DOHH2 (cell line): ENCODE results near the gene BABAM2.

Source experiments
- H3F3A ChIP-seq: fragments of 200-600 bp; sonication (generic), shearing (Covaris generic); 2 replicates; pipeline ENCODE4 v1.6.0; 2016; ENCODE audit warnings: antibody characterized with exemption, mild to moderate bottlenecking; ENCODE audit not compliant: control insufficient read depth, insufficient read depth
- H3K27ac ChIP-seq: fragments of 200-600 bp; sonication (generic); 2 replicates; pipeline ENCODE4 v1.5.1; 2014; ENCODE audit warnings: low read depth, mild to moderate bottlenecking, low read length, moderate library complexity
- H3K27me3 ChIP-seq: fragments of 200-600 bp; sonication (generic); 2 replicates; pipeline ENCODE4 v1.6.1; 2014; ENCODE audit warnings: mild to moderate bottlenecking, low read length, mixed read lengths; ENCODE audit not compliant: control insufficient read depth
- H3K36me3 ChIP-seq: fragments of 200-600 bp; sonication (generic); 2 replicates; pipeline ENCODE4 v1.6.1; 2014; ENCODE audit warnings: mild to moderate bottlenecking, low read length, moderate library complexity, mixed read lengths; ENCODE audit not compliant: control insufficient read depth
- H3K4me1 ChIP-seq: fragments of 200-600 bp; sonication (generic); 2 replicates; pipeline ENCODE4 v1.6.1; 2014; ENCODE audit warnings: mild to moderate bottlenecking, low read length, mixed read lengths; ENCODE audit not compliant: control insufficient read depth
- H3K4me2 ChIP-seq: fragments of 200-600 bp; sonication (generic); 2 replicates; pipeline ENCODE4 v1.6.0; 2014; ENCODE audit warnings: mild to moderate bottlenecking, low read length, moderate library complexity
- H3K4me3 ChIP-seq: fragments of 200-600 bp; sonication (generic); 2 replicates; pipeline ENCODE4 v1.5.1; 2014; ENCODE audit warnings: mild to moderate bottlenecking, low read length, mixed read lengths
- H3K79me2 ChIP-seq: fragments of 200-600 bp; sonication (generic); 2 replicates; pipeline ENCODE4 v1.6.1; 2014; ENCODE audit warnings: mild to moderate bottlenecking, low read length, mixed read lengths; ENCODE audit not compliant: control insufficient read depth
- H3K9me2 ChIP-seq: fragments of 200-600 bp; sonication (generic); replicated peaks from 2 replicates; pipeline ENCODE4 v1.6.1; 2014; ENCODE audit warnings: mild to moderate bottlenecking, low read length, mixed read lengths; ENCODE audit not compliant: control insufficient read depth
- H3K9me3 ChIP-seq: fragments of 200-600 bp; sonication (generic); 2 replicates; pipeline ENCODE4 v1.6.1; 2014; ENCODE audit warnings: antibody characterized with exemption, low read length, mixed read lengths; ENCODE audit not compliant: control insufficient read depth, insufficient read depth
- H4K20me1 ChIP-seq: fragments of 200-600 bp; sonication (generic); 2 replicates; pipeline ENCODE4 v1.6.0; 2014; ENCODE audit warnings: low read depth, mild to moderate bottlenecking, antibody characterized with exemption, low read length, moderate library complexity; ENCODE audit not compliant: control insufficient read depth, insufficient read depth
- EZH2phosphoT487 ChIP-seq: fragments of 200-600 bp; sonication (generic); IDR thresholded peaks from 2 replicates; pipeline ENCODE4 v1.6.1; 2017; ENCODE audit warnings: borderline replicate concordance, mild to moderate bottlenecking, antibody characterized with exemption, low read length, moderate library complexity, mixed read lengths
- TF ChIP-seq, protein P1 (sequence below): fragments of 200-600 bp; sonication (generic); IDR thresholded peaks from one replicate; pipeline ENCODE4 v1.5.1; 2014; ENCODE audit warnings: antibody characterized with exemption, mild to moderate bottlenecking, low read depth, low read length; ENCODE audit not compliant: poor library complexity, severe bottlenecking

BABAM2 gene

DNA sequence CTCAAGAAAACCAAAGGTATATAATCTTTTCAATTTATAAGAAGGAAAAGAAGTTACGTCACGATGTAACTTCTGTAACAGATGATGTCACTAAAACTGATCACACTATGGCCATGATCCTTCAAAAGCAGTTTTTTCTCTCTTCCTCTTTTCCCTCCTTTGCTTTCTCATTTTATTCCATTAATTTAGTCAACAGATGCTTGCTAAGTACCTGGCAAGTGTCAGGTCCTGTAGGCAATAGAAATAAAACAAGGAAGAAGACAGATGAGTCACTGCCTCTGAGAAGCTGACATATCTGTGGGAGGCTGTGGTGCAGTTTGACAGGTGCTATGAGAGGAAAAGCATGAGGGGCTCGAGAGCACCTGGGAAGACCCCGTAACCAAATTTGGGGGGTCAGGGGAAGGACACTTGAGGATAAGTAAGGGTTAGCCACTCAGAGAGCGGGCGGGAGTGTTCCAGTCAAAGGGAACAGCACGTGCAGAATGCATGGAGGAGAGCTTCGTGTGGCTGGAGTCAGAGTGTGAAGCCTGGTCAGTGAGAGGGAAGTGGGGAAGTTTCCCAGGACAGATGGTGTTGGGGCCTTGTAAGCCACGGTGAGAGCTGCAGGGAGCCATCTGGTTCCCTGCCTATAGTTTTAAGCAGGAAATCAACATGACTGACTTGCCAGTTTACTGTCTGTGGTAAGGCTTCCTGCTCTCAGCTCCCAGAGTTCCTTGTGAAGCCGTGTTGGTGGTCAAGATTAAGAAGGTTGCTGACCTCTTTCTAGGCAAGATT lies 303.3 kb downstream of the BABAM2 start:
- H3K36me3 ChIP-seq: no peaks in the 10 kb centered on the region
- no peaks in the 10 kb centered on the region for H3F3A ChIP-seq
- H3K4me1 ChIP-seq: no peaks in the 10 kb centered on the region
- no peaks in the 10 kb centered on the region for H3K9me3 ChIP-seq
- no peak overlapping the region for H3K4me2 ChIP-seq
- no peak overlapping the region for H3K27ac ChIP-seq
- H3K4me3 ChIP-seq: no peak overlapping the region
- TF ChIP-seq EZH2phosphoT487: no peak
- TF ChIP-seq, protein P1, sequence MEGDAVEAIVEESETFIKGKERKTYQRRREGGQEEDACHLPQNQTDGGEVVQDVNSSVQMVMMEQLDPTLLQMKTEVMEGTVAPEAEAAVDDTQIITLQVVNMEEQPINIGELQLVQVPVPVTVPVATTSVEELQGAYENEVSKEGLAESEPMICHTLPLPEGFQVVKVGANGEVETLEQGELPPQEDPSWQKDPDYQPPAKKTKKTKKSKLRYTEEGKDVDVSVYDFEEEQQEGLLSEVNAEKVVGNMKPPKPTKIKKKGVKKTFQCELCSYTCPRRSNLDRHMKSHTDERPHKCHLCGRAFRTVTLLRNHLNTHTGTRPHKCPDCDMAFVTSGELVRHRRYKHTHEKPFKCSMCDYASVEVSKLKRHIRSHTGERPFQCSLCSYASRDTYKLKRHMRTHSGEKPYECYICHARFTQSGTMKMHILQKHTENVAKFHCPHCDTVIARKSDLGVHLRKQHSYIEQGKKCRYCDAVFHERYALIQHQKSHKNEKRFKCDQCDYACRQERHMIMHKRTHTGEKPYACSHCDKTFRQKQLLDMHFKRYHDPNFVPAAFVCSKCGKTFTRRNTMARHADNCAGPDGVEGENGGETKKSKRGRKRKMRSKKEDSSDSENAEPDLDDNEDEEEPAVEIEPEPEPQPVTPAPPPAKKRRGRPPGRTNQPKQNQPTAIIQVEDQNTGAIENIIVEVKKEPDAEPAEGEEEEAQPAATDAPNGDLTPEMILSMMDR: no peak
- no peaks in the 10 kb centered on the region for H4K20me1 ChIP-seq
- H3K9me2 ChIP-seq: no peaks in the 10 kb centered on the region
- H3K79me2 ChIP-seq: no peaks in the 10 kb centered on the region
- H3K27me3 ChIP-seq: no peaks in the 10 kb centered on the region

DNA sequence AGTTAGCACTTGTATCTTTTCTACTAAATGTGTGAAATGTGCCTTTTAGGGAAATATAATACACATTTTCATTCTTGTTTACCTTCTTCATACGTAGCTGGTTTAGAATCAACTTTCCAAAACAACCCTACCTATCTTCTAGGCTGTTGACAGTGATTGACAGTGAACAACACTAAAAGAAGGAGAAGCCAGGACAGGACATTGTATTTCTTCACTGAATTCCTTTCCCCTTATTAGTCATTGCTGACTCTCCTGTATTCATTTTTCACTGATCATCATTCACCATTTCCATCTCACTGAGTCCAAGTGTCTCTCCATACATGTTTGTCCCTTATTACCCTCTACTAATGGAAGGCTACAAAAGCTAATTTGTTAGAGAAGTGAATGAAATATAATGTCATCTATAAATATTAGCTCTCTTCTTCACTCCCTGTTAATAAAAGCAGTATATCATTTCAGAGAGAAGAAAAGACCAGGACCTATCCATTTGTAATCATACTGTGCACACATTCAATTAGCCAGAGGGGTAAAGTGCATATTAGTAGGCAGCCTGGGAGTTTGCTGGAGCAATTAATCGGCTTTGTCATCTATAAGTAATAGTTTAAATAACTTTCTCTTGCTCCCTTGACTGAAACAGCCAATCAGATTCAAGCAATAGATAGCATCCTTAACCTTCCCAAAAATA lies 309.6 kb downstream of the BABAM2 start:
- Histone ChIP-seq H3K4me1 (no peaks in the 10 kb centered on the region), H3K36me3 (no peaks in the 10 kb centered on the region), H3K9me2 (no peaks in the 10 kb centered on the region), H3K4me3 (no peak overlapping the region), H3K79me2 (no peaks in the 10 kb centered on the region), H3F3A (no peaks in the 10 kb centered on the region), H3K27me3 (no peaks in the 10 kb centered on the region), H4K20me1 (no peaks in the 10 kb centered on the region), H3K27ac (no peak overlapping the region), H3K4me2 (no peak overlapping the region), H3K9me3 (no peaks in the 10 kb centered on the region)
- no peak for TF ChIP-seq EZH2phosphoT487
- TF ChIP-seq, protein P1: no peak

GRCh38 chr2:28201671-28202180 lies 311.2 kb downstream of the BABAM2 start:
- Histone ChIP-seq H3K4me2 (no peak overlapping the region), H4K20me1 (no peaks in the 10 kb centered on the region), H3K27me3 (no peaks in the 10 kb centered on the region), H3K79me2 (no peaks in the 10 kb centered on the region), H3K27ac (no peak overlapping the region), H3K9me2 (no peaks in the 10 kb centered on the region), H3K9me3 (no peaks in the 10 kb centered on the region), H3K4me1 (no peaks in the 10 kb centered on the region), H3F3A (no peaks in the 10 kb centered on the region), H3K4me3 (no peak overlapping the region), H3K36me3 (no peaks in the 10 kb centered on the region)
- TF ChIP-seq, protein P1: no peak
- TF ChIP-seq EZH2phosphoT487: no peak
